Skeletal muscle satellite cell (primary cell): ENCODE results near the gene AUH.

Experiments used
- H3K27me3 ChIP-seq: 2 replicates; pipeline ENCODE4 v1.7.0; 2013; ENCODE audit warnings: low read length; ENCODE audit not compliant: control insufficient read depth, insufficient read depth
- H3K36me3 ChIP-seq: 2 replicates; pipeline ENCODE4 v1.7.0; 2013; ENCODE audit warnings: mild to moderate bottlenecking, control low read depth, low read length; ENCODE audit not compliant: insufficient read depth
- H3K4me1 ChIP-seq: 2 replicates; pipeline ENCODE4 v1.7.0; 2013; ENCODE audit warnings: low read length; ENCODE audit not compliant: control insufficient read depth, insufficient read depth
- H3K4me2 ChIP-seq: 2 replicates; pipeline ENCODE4 v1.7.0; 2013; ENCODE audit warnings: mild to moderate bottlenecking, low read length
- H3K4me3 ChIP-seq: 2 replicates; pipeline ENCODE4 v1.7.0; 2013; ENCODE audit warnings: low read length
- H3K9ac ChIP-seq: 2 replicates; pipeline ENCODE4 v1.7.0; 2013; ENCODE audit warnings: mild to moderate bottlenecking, low read depth, low read length, moderate library complexity
- H3K9me3 ChIP-seq: replicated peaks from 2 replicates; pipeline ENCODE4 v1.7.0; 2013; ENCODE audit warnings: mild to moderate bottlenecking, control low read depth, low read length

The AUH gene

DNA sequence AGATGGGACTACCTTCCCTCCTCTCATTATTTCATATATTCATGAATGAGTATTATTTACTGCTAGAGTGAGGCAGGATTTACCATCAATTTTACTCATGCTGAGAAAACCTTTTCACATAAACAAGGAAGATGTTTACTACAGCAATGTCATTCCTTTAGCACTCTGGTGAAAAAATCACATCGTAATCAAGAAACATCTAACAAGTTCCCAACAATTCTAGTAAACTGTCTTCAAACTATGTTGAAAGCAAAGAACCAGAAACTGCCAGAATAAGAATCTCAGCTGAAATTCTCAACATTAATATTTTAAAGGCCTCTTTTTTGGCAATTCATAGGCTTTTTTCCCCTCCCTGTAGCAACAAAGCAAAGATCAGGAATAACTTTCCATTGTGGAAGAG lies 28.2 kb downstream of the AUH start:
- H3K4me2 ChIP-seq: no peak overlapping the region
- no peaks in the 10 kb centered on the region for H3K27me3 ChIP-seq

DNA sequence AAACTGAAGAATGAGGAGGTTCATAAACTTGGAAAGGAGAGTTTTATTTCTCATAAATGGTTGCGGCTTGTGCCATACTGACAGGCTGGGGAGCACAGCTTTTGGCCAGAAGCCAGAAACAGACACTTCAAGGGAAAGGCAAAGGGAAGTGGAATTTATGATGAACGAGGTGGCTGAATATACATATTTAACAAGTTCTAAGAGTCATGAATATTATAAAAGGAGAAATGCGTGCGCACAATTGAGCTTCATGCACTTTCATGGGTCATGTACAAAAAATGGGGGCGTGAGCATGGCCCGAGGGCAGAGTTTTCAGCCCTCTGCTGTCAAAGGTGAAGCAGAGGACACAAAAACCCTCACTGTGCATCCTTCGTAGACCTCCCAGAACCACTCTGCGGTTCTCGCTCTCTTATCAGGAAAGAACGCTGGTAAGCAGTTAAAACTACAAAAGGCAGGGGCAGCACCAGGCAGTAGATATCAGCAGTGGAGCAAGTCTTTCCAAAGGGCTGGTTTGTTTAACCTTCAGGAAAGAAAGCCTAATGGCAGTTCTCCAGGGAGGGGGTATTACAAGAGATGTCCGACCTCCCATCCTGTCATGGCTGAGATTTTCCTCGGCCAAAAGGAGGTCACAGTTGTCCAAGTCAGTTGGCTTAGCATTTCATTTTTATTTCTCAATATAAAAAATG lies 29.0 kb downstream of the AUH start:
- Histone ChIP-seq H3K4me3 (no peak overlapping the region), H3K4me1 (peaks cover 2% of the 10 kb centered on the region)

More for the DNA sequence above, 28.2 kb downstream of the AUH start:
- H3K4me3 ChIP-seq: no peak overlapping the region
- no peaks in the 10 kb centered on the region for H3K9me3 ChIP-seq
- H3K9ac ChIP-seq: no peak overlapping the region
- H3K36me3 ChIP-seq: no peaks in the 10 kb centered on the region
- no peaks in the 10 kb centered on the region for H3K4me1 ChIP-seq

GRCh38 chr9:91331849-91332248 lies 29.9 kb downstream of the AUH start:
- Histone ChIP-seq H3K4me2 (no peak overlapping the region), H3K27me3 (no peaks in the 10 kb centered on the region), H3K9me3 (no peaks in the 10 kb centered on the region), H3K4me1 (peaks cover 2% of the 10 kb centered on the region), H3K4me3 (no peak overlapping the region), H3K9ac (no peak overlapping the region), H3K36me3 (peaks cover 7% of the 10 kb centered on the region)

More for the DNA sequence above, 29.0 kb downstream of the AUH start:
- Histone ChIP-seq H3K36me3 (peaks cover under 1% of the 10 kb centered on the region), H3K9me3 (no peaks in the 10 kb centered on the region), H3K4me2 (no peak overlapping the region), H3K27me3 (no peaks in the 10 kb centered on the region), H3K9ac (no peak overlapping the region)

DNA sequence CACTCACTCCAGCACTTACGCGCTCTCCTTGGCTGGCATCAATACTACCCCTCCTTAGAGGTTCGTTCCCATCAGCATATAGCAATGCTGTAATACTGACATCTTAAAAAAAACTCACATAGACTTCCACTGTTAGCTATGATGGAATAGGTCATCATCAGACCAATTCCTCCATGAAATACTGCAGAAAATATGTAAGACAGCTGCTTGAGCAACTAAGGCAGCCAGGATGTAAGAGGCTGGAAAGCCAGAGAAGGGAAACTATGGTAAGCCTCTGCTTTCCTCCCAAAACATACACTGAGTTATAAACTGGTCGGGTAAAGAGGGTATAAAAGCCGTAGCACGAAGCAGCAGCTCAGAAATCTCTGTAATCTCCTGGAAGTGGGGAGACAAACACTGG lies 33.5 kb downstream of the AUH start:
- no peaks in the 10 kb centered on the region for H3K9me3 ChIP-seq
- H3K9ac ChIP-seq: no peak overlapping the region
- H3K36me3 ChIP-seq: peaks cover 7% of the 10 kb centered on the region
- H3K4me1 ChIP-seq: peaks cover 2% of the 10 kb centered on the region
- H3K4me2 ChIP-seq: no peak overlapping the region
- H3K4me3 ChIP-seq: no peak overlapping the region
- no peaks in the 10 kb centered on the region for H3K27me3 ChIP-seq

DNA sequence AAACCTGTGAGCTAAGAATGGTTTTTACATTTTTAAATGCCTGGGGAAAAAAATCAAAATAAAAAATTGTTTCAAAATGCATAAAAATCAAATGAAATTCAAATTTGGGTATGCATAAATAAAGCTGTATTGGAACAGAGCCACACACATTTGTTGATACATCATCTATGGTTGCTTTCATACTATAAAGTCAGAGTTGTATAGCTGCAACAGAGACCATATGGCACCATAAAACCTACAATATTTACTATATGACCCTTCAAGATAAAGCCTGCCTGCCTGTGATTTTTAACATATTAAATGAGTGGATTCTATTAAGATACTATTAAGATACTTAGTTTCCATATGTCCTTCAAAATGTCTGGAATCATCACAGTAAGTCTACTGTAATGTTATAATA lies 40.0 kb downstream of the AUH start:
- Histone ChIP-seq H3K4me3 (no peak overlapping the region), H3K4me1 (no peaks in the 10 kb centered on the region), H3K4me2 (no peak overlapping the region), H3K9ac (no peak overlapping the region), H3K27me3 (no peaks in the 10 kb centered on the region), H3K36me3 (no peaks in the 10 kb centered on the region), H3K9me3 (no peaks in the 10 kb centered on the region)

DNA sequence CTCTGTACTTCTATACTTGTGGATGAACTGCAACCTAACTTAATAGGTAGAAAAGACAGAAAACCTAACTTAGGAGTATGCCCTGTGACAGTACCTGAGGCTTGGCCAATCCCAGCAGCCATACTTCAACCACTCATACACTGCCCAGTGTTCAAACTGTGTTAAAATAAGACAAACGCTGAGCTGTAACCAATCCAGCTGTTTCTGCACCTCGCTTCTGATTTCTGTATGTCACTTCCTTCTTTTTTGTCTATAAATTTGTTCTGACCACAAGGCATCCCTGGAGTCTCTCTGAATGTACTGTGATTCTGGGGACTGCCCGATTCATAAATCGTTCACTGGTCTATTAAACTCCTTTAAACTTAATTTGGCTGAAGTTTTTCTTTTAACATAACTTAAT lies 41.4 kb downstream of the AUH start:
- H3K4me3 ChIP-seq: no peak overlapping the region
- H3K36me3 ChIP-seq: no peaks in the 10 kb centered on the region
- H3K4me2 ChIP-seq: no peak overlapping the region

GRCh38 chr9:91316093-91316492 lies 45.6 kb downstream of the AUH start:
- H3K4me1 ChIP-seq: no peaks in the 10 kb centered on the region

More for the DNA sequence above, 41.4 kb downstream of the AUH start:
- H3K9me3 ChIP-seq: no peaks in the 10 kb centered on the region
- no peak overlapping the region for H3K9ac ChIP-seq
- no peaks in the 10 kb centered on the region for H3K27me3 ChIP-seq
- H3K4me1 ChIP-seq: no peaks in the 10 kb centered on the region

GRCh38 chr9:91315191-91315590 lies 46.5 kb downstream of the AUH start:
- Histone ChIP-seq H3K9me3 (no peaks in the 10 kb centered on the region), H3K36me3 (no peaks in the 10 kb centered on the region), H3K4me1 (no peaks in the 10 kb centered on the region), H3K9ac (no peak overlapping the region), H3K4me2 (no peak overlapping the region), H3K27me3 (no peaks in the 10 kb centered on the region), H3K4me3 (no peak overlapping the region)

More at GRCh38 chr9:91316093-91316492, 45.6 kb downstream of the AUH start:
- no peak overlapping the region for H3K4me3 ChIP-seq
- H3K4me2 ChIP-seq: no peak overlapping the region
- no peaks in the 10 kb centered on the region for H3K36me3 ChIP-seq
- H3K27me3 ChIP-seq: no peaks in the 10 kb centered on the region
- no peak overlapping the region for H3K9ac ChIP-seq
- no peaks in the 10 kb centered on the region for H3K9me3 ChIP-seq

DNA sequence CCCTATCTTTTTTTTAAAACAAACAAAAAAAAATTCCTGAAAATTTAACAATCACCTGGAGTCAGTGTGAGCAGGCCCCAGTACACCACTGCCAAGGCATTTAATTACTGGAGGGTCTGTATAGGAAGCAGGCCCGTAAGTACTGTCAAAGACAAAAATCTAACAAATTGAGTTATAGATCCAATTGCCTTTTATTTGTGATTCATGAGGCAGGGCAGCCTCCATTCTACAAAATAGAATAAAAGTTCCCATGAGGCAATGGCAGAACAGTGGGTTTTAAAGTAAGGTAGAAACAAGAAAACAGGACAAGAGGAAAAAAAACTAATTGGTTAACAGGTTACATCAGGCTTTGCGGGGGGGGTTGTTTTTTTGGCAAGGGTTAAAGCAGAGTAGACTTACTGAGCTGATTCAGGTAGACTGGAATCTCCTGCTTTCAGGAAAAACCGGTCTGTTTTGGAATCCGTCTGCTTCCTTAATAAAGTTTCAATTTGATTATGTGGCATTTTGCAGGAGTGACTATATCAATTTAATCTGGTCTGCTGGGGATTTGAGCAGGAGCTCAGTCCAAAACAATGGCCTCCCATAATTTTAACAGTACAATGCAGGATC lies 48.9 kb downstream of the AUH start:
- H3K9ac ChIP-seq: no peak overlapping the region
- H3K27me3 ChIP-seq: no peaks in the 10 kb centered on the region
- H3K4me1 ChIP-seq: no peaks in the 10 kb centered on the region
- no peaks in the 10 kb centered on the region for H3K9me3 ChIP-seq
- H3K4me3 ChIP-seq: no peak overlapping the region
- no peak overlapping the region for H3K4me2 ChIP-seq
- H3K36me3 ChIP-seq: no peaks in the 10 kb centered on the region

DNA sequence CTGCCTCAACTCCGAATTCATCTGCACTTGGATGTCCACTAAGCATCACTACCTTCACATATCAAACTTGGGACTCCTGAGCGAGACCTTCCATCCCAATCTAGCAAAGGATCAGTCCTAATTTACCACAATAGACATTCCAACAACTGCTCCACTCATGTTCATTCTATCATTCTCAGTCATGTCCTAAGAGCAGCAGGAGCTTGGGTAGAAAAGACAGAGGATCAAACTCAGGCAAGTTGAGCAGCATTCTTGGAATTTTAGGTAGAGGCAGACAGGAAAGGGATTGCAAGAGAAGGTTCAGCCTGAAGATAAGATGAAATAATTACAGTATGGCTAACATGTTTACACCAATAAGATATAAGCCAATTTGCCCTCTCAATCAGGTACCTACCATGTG lies 51.7 kb downstream of the AUH start:
- Histone ChIP-seq H3K36me3 (no peaks in the 10 kb centered on the region), H3K9ac (no peak overlapping the region), H3K4me2 (no peak overlapping the region), H3K27me3 (no peaks in the 10 kb centered on the region), H3K9me3 (no peaks in the 10 kb centered on the region), H3K4me1 (no peaks in the 10 kb centered on the region), H3K4me3 (no peak overlapping the region)

DNA sequence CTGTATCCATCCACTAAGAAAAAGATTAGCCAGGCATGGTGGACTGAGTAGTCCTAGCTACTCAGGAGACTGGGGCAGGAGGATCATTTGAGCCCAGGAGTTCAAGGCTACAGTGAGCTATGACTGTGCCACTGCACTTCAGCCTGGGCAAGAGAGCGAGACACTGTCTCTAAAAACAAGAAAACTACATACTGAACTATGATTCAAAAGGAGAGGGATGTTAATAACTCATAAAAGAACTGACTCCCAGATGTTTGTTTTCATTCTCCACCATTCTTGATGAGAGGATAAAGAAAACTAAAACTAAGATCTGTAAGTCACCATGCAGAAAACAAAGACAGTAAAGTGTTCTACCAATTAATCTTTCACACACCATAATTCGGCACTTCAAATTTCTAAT lies 53.5 kb downstream of the AUH start:
- Histone ChIP-seq H3K9ac (no peak overlapping the region), H3K4me3 (no peak overlapping the region), H3K27me3 (no peaks in the 10 kb centered on the region), H3K4me2 (no peak overlapping the region), H3K9me3 (no peaks in the 10 kb centered on the region), H3K36me3 (no peaks in the 10 kb centered on the region), H3K4me1 (peaks cover 8% of the 10 kb centered on the region)

- Histone ChIP-seq H3K4me3 (no peak overlapping the region), H3K27me3 (no peaks in the 10 kb centered on the region), H3K9ac (no peak overlapping the region), H3K9me3 (no peaks in the 10 kb centered on the region), H3K4me1 (peaks cover 16% of the 10 kb centered on the region), H3K4me2 (no peak overlapping the region), H3K36me3 (no peaks in the 10 kb centered on the region)
These were observed 54.4 kb downstream of the AUH start for GRCh38 chr9:91307279-91307678.
